Uterine smooth muscle cell (primary cell): Measurements from ENCODE around the gene DDX50. TPM values are rescaled to one million over a fixed set of nuclear protein-coding genes. Genes with fewer than 3 reads are reported as not detected.

Experiments
- total RNA-seq: library from RNA; depleted of rRNA; stranded (reverse); fragments of >200 nt; gene quantifications from 2 replicates; pipeline ENCODE4 v1.2.3, GENCODE V29; 2014

The DDX50 gene
- total RNA-seq: 75.9 and 90.2 TPM in 2 replicates

GRCh38 chr10:68901105-68901927, at the start of gene DDX50:
TSS of gene DDX50 (plus strand) at chr10:68901315. CDS start at chr10:68901385, 70 bp downstream.

DNA sequence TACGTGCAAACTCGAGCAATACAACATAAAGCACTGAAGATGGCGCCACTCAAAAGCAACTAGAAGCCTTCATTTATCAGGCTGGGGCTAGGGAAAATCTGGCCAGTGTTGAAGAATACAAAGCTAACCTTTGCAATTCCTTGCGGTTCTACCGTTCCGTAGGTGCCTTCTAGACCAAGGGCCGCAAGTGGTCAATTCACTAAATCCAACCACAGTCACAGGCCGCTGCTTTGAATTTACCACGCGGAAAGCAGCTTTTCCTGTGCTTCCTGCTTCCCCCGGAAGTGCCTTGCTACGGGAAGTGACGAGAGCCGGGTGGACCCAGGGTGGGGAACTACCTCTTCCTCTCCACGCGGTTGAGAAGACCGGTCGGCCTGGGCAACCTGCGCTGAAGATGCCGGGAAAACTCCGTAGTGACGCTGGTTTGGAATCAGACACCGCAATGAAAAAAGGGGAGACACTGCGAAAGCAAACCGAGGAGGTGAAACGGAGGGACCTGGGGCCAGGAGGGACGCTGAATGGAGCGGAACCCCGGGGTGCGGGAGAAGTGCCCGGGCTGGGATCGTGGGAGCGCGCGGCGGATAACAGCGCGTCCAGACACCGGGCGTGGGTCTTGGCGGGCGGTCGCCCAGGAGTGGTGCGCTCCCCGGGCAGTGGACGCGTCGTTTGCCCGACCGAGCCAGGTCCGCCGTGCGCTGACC, 54.9 kb downstream of the DDX50 start, which contains the start of gene DDX21:
Gene DDX21, plus strand, starts transcription at position 339 of the 701 bp plus-strand sequence. Its CDS starts 56 bp downstream, at position 395.

DNA sequence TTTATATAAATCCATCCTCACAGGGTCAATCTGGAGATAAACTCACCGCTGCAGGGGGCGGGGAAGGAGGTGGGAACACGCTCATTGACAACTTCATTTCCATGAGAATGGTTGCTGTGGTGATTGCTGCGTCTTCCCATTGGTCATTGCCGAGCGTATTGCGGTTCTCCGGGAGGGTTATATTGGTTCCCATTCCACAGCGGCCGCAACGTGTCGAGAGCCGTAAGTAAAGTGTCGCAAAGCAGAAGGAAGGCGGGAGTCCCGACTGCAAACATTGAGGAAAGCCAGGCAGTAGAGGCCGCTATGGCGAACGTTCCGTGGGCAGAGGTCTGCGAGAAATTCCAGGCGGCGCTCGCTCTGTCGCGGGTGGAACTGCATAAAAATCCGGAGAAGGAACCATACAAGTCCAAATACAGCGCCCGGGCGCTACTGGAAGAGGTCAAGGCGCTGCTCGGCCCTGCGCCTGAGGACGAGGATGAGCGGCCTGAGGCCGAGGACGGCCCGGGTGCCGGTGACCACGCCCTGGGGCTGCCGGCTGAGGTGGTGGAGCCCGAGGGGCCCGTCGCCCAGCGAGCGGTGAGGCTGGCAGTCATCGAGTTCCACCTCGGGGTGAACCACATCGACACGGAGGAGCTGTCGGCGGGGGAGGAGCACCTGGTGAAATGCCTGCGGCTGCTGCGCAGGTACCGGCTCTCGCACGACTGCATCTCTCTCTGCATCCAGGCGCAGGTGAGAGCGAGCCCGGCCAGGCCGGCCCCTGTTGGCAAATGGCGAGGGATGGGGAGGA, 87.6 kb downstream of the DDX50 start, which contains the start of gene KIFBP:
Gene KIFBP, plus strand, starts transcription at position 274 of the 787 bp plus-strand sequence. Its CDS starts 30 bp downstream, at position 304.

Other genes starting within 250 kb of the DDX50 start
- 24.9 and 37.1 TPM in 2 replicates for gene CCAR1, start 180.1 kb upstream of the DDX50 start, total RNA-seq
- gene STOX1, start 73.8 kb upstream of the DDX50 start, total RNA-seq: 0.12 and 0.44 TPM in 2 replicates
- gene DDX21, start 54.9 kb downstream of the DDX50 start, total RNA-seq: 74.0 and 107 TPM in 2 replicates
- 42.2 and 55.6 TPM in 2 replicates for gene KIFBP, start 87.5 kb downstream of the DDX50 start, total RNA-seq
- gene SRGN, start 186.8 kb downstream of the DDX50 start, total RNA-seq: 28.6 and 94.5 TPM in 2 replicates
- gene VPS26A, start 222.9 kb downstream of the DDX50 start, total RNA-seq: 44.9 and 49.0 TPM in 2 replicates